Endothelial cell of umbilical vein (primary cell): ENCODE data around the gene GPR158. TPM values are rescaled to one million over a fixed set of nuclear protein-coding genes. Genes with fewer than 3 reads are reported as not detected.

ENCODE experiments used
- BruUV-seq: library from RNA; stranded (reverse); fragments of 400-500 nt; replicated peaks from 2 replicates; lab custom pipeline; 2021; lab: Mats Ljungman, UMichigan
- CTCF ChIA-PET: fragments of 300-600, 350-600 bp; sonication (Branson Sonifier 250); formaldehyde crosslinking; loops from one replicate; lab custom pipeline; 2021; ENCODE audit warnings: antibody characterized with exemption, inconsistent platforms; lab: Charles Lee
- POLR2A ChIA-PET: fragments of 300-600, 350-600 bp; sonication (Branson Sonifier 250); formaldehyde crosslinking; loops from one replicate; lab custom pipeline; 2021; ENCODE audit warnings: antibody characterized with exemption, inconsistent platforms; lab: Charles Lee
- DNase-seq: peaks from one replicate; pipeline ENCODE4 v3.0.0-alpha.2; 2011; ENCODE audit warnings: low read depth, low spot score
- FAIRE-seq: peaks from 2 replicates; lab custom pipeline; 2011; peaks lifted over from hg19 to GRCh38; lab: Jason Lieb, UNC
- H2AFZ ChIP-seq: 2 replicates; pipeline ENCODE4 v1.6.0; 2012; ENCODE audit warnings: low read depth, low read length, control low read depth, inconsistent platforms
- H3K27ac ChIP-seq: 2 replicates; pipeline ENCODE4 v1.5.1; 2011; ENCODE audit warnings: low read depth, mild to moderate bottlenecking, control low read depth, low read length, moderate library complexity; ENCODE audit not compliant: insufficient read depth
- H3K27me3 ChIP-seq, 2 experiments: 2 replicates each; pipeline versions ENCODE4 v1.6.0 to v1.6.1; 2011; ENCODE audit warnings: low read length in 2 of 2, mixed read lengths in 1 of 2; ENCODE audit not compliant: control insufficient read depth in 2 of 2, insufficient read depth in 2 of 2
- H3K36me3 ChIP-seq, 2 experiments: 2 replicates in 1 of 2; 3 replicates in 1 of 2; pipeline ENCODE4 v1.5.1; 2011; ENCODE audit warnings: low read length in 2 of 2, mild to moderate bottlenecking in 1 of 2, moderate library complexity in 1 of 2; ENCODE audit not compliant: control insufficient read depth in 2 of 2, insufficient read depth in 2 of 2; ENCODE audit errors: extremely low read depth in 1 of 2
- H3K4me1 ChIP-seq: 3 replicates; pipeline ENCODE4 v1.5.1; 2011; ENCODE audit warnings: mild to moderate bottlenecking, low read length; ENCODE audit not compliant: control insufficient read depth, insufficient read depth; ENCODE audit errors: extremely low read depth
- H3K4me2 ChIP-seq: 2 replicates; pipeline ENCODE4 v1.6.1; 2011; ENCODE audit warnings: low read length, control low read depth, mixed read lengths; ENCODE audit not compliant: insufficient read depth
- H3K4me3 ChIP-seq, 3 experiments: fragments of 200-600 bp in 1 of 3; sonication (generic), shearing (Covaris generic) in 1 of 3; replicated peaks in 1 of 3; 2 replicates each; pipeline ENCODE4 v1.5.1; 2011 to 2016; ENCODE audit warnings: control low read depth in 3 of 3, low read length in 3 of 3, mild to moderate bottlenecking in 2 of 3, inconsistent platforms in 1 of 3, low read depth in 1 of 3, moderate library complexity in 1 of 3; ENCODE audit not compliant: insufficient read depth in 1 of 3
- H3K79me2 ChIP-seq: 2 replicates; pipeline ENCODE4 v1.6.0; 2012; ENCODE audit warnings: low read length, inconsistent platforms; ENCODE audit not compliant: control insufficient read depth, insufficient read depth
- H3K9ac ChIP-seq: replicated peaks from 2 replicates; pipeline ENCODE3; 2011; ENCODE audit warnings: low read length, control low read depth; ENCODE audit not compliant: insufficient read depth; ENCODE audit errors: extremely low read depth
- H3K9me1 ChIP-seq: replicated peaks from 3 replicates; pipeline ENCODE4 v1.6.0; 2011; ENCODE audit warnings: mild to moderate bottlenecking, low read length; ENCODE audit not compliant: control insufficient read depth, insufficient read depth; ENCODE audit errors: extremely low read depth
- H3K9me3 ChIP-seq: replicated peaks from 2 replicates; pipeline ENCODE4 v1.5.1; 2012; ENCODE audit warnings: low read length, inconsistent platforms; ENCODE audit not compliant: control insufficient read depth, insufficient read depth
- H4K20me1 ChIP-seq: replicated peaks from 2 replicates; pipeline ENCODE3; 2011; ENCODE audit warnings: mild to moderate bottlenecking, low read length; ENCODE audit not compliant: control insufficient read depth, insufficient read depth; ENCODE audit errors: extremely low read depth
- CTCF ChIP-seq, 2 donors: IDR thresholded peaks; 1 replicate in 1 of 2; 2 replicates in 1 of 2; pipeline ENCODE4 v1.5.1; 2011; ENCODE audit warnings: low read length in 2 of 2, mild to moderate bottlenecking in 2 of 2, moderate library complexity in 2 of 2, control low read depth in 1 of 2, inconsistent platforms in 1 of 2, low read depth in 1 of 2; ENCODE audit not compliant: insufficient read depth in 1 of 2; ENCODE audit errors: extremely low read depth in 1 of 2
- EZH2 ChIP-seq: IDR thresholded peaks from 2 replicates; pipeline ENCODE4 v1.6.1; 2012; ENCODE audit warnings: borderline replicate concordance, low read depth, mild to moderate bottlenecking, moderate library complexity, low read length, inconsistent platforms; ENCODE audit not compliant: severe bottlenecking
- FOS ChIP-seq: IDR thresholded peaks from 2 replicates; pipeline ENCODE4 v1.6.1; 2011; ENCODE audit warnings: mild to moderate bottlenecking, low read length, moderate library complexity, borderline replicate concordance; ENCODE audit not compliant: insufficient read depth
- GATA2 ChIP-seq: IDR thresholded peaks from 2 replicates; pipeline ENCODE4 v1.7.0; 2011; ENCODE audit warnings: low read depth, mild to moderate bottlenecking, moderate library complexity, mixed read lengths, low read length; ENCODE audit not compliant: insufficient read length, insufficient read depth
- JUN ChIP-seq: IDR thresholded peaks from 2 replicates; pipeline ENCODE4 v1.6.1; 2011; ENCODE audit warnings: borderline replicate concordance, low read depth; ENCODE audit not compliant: insufficient read length, insufficient read depth
- MYC ChIP-seq: IDR thresholded peaks from one replicate; pipeline ENCODE4 v1.6.1; 2011; ENCODE audit warnings: mild to moderate bottlenecking, low read depth, low read length
- POLR2A ChIP-seq: IDR thresholded peaks from 2 replicates; pipeline ENCODE4 v1.6.1; 2012; ENCODE audit warnings: low read depth, mild to moderate bottlenecking, control low read depth, low read length
- POLR2AphosphoS5 ChIP-seq: IDR thresholded peaks from 2 replicates; pipeline ENCODE4 v1.6.1; 2012; ENCODE audit warnings: low read depth, mild to moderate bottlenecking, control low read depth, low read length, moderate library complexity; ENCODE audit not compliant: insufficient read depth
- dilution Hi-C: fragments of 300-500 bp; cut with MboI; formaldehyde crosslinking; loops from one replicate; pipeline ENCODE4 v1.15.0; 2019; ENCODE audit warnings: low sequenced_read_pairs; ENCODE audit not compliant: extremely low pct_ligation_motif_present
- intact Hi-C: fragments of 100-400 bp; cut with micrococcal nuclease; formaldehyde crosslinking; loops from one replicate; pipeline ENCODE4 v1.10.0; 2022
- polyA plus RNA-seq, 4 experiments: library from polyadenylated mRNA; depleted of rRNA in 3 of 4; stranded (reverse) in 3 of 4; unstranded in 1 of 4; fragments of >200 nt; gene quantifications; 2 replicates each; pipeline versions ENCODE4 v1.2.1 to v1.2.3, GENCODE V29; 2011 to 2012; ENCODE audit warnings: missing spikeins in 1 of 4
- total RNA-seq: library from RNA; stranded (reverse); gene quantifications from 2 replicates; pipeline ENCODE4 v1.2.3, GENCODE V29; 2021
- TF ChIP-seq, protein P1 (sequence below): IDR thresholded peaks from 2 replicates; pipeline ENCODE4 v1.6.1; 2011; ENCODE audit not compliant: insufficient read depth, insufficient read length

The GPR158 gene
- total and polyA plus RNA-seq, 2 donors (not counting 3 experiments of a cell fraction or from before 2014, with no cell fraction given): not detected

DNA sequence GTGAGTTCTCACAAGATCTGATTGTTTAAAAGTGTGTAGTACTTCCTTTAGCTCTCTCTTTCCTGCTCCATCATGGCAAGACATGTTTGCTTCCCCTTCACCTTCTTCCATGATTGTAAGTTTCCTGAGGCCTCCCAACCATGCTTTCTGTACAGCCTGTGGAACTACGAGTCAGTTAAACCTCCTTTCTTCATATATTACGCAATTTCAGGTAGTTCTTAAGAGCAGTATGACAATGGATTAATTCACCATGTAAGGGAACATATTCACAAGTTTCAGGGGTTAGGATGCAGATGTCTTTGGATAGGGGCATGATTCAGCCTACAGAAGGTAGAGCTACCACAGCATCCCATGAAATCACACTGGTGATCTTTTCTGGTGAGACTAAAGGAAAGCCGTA lies 174.7 kb downstream of the GPR158 start:
- Histone ChIP-seq H3K79me2 (no peaks in the 10 kb centered on the region), H3K27ac (no peak overlapping the region), H3K4me2 (no peak overlapping the region), H2AFZ (no peak overlapping the region), H3K9ac (no peak overlapping the region), H3K27me3 (no peaks in the 10 kb centered on the region), H3K9me3 (no peaks in the 10 kb centered on the region), H4K20me1 (no peaks in the 10 kb centered on the region), H3K36me3 (no peaks in the 10 kb centered on the region), H3K4me1 (no peaks in the 10 kb centered on the region), H3K9me1 (no peaks in the 10 kb centered on the region), H3K4me3 (no peak overlapping the region)
- CTCF ChIA-PET: no interaction called here
- FAIRE-seq (no peak), DNase-seq (no peak)
- intact Hi-C loops: no loop called here
- no peak for TF ChIP-seq FOS
- no peak for TF ChIP-seq POLR2AphosphoS5
- no peak for TF ChIP-seq JUN
- no peak for TF ChIP-seq GATA2
- no peak for TF ChIP-seq CTCF (IDR thresholded peaks at IDR 0.05; ENCODE audit: extremely low read depth in 1 of 2, insufficient read depth in 1 of 2, low read depth in 1 of 2, low read length in 2 of 2)
- TF ChIP-seq POLR2A: no peak
- no peak for TF ChIP-seq MYC
- dilution Hi-C loops: no loop called here
- BruUV-seq: no TSS peak
- POLR2A ChIA-PET: no interaction called here

- Histone ChIP-seq H3K9ac (no peak overlapping the region), H3K36me3 (no peaks in the 10 kb centered on the region), H3K9me3 (no peaks in the 10 kb centered on the region), H2AFZ (no peak overlapping the region), H3K4me1 (no peaks in the 10 kb centered on the region), H3K9me1 (no peaks in the 10 kb centered on the region), H4K20me1 (no peaks in the 10 kb centered on the region), H3K27me3 (no peaks in the 10 kb centered on the region), H3K27ac (no peak overlapping the region), H3K79me2 (no peaks in the 10 kb centered on the region), H3K4me3 (no peak overlapping the region), H3K4me2 (no peak overlapping the region)
- dilution Hi-C loops: no loop called here
- FAIRE-seq: no peak
- DNase-seq: no peak
- TF ChIP-seq POLR2A (no peak), GATA2 (no peak), EZH2 (no peak), MYC (no peak), FOS (no peak), POLR2AphosphoS5 (no peak), JUN (no peak), CTCF (IDR thresholded peaks at IDR 0.05; ENCODE audit: extremely low read depth in 1 of 2, insufficient read depth in 1 of 2, low read depth in 1 of 2, low read length in 2 of 2) (no peak)
- TF ChIP-seq, protein P1, sequence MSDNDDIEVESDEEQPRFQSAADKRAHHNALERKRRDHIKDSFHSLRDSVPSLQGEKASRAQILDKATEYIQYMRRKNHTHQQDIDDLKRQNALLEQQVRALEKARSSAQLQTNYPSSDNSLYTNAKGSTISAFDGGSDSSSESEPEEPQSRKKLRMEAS: no peak
- ChIA-PET CTCF (no interaction called here), POLR2A (no interaction called here)
- intact Hi-C loops: no loop called here
- no TSS peak for BruUV-seq
Observed at GRCh38 chr10:25356609-25357008, 181.8 kb downstream of the GPR158 start.
